Measurements from ENCODE around the gene MRAP.
"Not testable (repeated sequence)": the region's sequence is repeated elsewhere in the genome, so short reads cannot be mapped to it uniquely, and the experiment has no call there.

The MRAP gene

DNA sequence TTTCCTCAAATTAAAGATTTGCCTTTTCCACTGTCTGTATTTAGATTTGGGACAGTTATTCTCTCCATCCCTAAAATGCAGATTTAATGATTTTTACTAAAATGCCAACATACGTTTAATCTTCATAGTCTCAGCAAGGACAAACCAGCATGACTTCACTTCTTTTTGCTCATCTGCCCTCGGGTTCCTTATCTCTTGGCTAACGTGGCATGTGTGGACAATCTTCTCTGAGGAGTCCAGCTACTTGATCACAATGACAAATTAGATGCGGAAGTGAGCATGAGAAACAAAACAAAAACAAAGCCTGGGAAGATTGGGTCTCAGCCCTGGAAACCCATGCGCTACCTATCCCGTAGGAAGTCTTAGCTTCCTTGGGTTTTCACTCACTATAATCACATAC, 1.0 kb downstream of the MRAP start:
- DNase-seq, result no peak

DNA sequence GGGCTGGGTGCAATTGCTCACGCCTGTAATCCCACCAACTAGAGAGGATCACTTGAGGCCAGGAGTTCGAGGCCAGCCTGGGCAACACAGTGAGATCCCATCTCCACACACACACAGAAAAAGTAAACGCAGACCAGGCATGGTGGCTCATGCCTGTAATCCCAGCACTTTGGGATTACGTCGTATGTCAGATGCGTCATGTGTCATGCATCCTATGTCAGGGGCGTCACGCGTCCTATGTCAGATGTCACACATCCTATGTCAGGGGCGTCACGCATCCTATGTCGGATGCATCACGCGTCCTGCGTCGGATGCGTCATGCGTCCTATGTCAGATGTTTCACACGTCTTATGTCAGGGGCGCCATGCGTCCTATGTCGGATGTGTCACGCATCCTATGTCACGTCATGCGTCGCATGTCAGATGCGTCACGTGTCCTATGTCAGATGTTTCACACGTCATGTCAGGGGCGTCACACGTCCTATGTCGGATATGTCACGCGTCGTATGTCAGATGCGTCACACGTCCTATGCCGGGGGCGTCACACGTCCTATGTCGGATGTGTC, 1.5 kb downstream of the MRAP start:
- no peak for DNase-seq

DNA sequence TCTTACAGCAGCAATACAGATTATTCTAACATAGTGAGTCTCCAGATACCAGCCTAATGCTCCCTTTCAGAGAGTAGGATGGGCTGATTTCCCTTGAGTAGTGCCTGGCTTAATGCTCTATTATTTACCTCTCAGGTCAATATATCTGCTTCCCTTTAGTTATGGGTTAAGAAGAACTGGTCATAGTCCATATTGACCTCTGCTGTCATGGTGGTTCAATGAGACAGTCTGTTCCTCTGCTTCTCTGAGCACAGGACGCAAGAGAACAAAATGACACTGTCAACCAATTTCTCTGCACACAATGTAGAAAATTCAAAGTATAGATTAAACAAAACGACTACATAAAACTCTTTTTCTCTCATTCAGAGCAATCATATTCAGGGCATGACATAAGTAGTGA, 2.9 kb downstream of the MRAP start:
- no peak for DNase-seq

DNA sequence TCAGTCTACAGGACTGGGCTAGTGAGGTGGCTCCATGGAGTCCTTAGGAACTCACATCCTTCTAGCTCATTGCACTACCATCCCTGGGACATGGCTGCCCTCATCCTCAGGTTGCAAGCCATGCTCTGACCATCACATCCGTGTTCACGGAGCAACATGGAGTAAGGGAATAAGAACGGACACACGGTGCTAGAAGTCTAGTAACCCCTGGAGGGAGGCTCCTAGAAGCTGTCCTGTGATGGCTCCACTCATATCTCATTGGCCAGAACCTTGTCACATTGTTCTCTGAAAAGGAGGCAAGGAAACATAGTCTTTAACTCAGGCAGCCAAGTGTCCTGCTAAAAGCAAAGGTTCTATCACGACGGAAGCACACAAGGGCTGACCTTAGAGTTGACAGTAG, 3.9 kb downstream of the MRAP start:
- DNase-seq, result no peak

DNA sequence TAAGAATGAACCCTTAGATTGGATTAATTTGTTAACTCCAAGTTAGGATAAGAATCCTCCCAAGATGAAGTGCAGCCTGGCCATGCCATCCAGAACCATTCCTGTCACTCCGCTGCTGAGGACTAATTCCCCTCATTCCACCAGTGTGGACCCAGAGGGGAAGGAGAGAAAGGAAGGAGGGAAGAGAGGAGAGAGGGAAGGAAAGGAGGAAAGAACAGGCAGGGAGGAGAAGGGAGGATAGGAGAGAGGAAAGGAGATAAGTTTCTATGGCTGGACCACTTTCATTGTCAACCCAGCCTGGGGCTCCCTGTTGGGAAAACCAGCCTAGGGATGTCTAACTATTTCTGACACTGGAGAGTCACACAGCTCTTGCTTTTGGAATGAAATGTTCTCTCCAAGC, 4.7 kb downstream of the MRAP start:
- DNase-seq, result no peak

DNA sequence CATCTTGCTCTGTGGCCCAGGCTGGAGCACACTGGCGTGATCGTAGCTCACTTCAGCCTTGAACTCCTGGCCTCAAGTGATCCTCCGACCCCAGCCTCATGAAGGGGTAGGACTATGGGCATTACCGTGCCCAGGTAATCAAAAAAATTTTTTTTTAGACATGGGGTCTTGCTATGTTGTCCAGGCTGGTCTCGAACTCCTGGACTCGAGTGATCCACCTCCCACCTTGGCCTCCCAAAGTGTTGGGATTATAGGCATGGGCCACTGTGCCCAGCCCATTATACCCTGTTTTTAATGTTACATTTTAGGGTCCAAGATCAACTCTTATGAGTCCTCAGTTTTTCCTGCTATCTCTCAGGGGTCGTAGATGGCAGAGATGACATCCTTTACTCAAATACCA, 6.3 kb downstream of the MRAP start:
- DNase-seq, result no peak

DNA sequence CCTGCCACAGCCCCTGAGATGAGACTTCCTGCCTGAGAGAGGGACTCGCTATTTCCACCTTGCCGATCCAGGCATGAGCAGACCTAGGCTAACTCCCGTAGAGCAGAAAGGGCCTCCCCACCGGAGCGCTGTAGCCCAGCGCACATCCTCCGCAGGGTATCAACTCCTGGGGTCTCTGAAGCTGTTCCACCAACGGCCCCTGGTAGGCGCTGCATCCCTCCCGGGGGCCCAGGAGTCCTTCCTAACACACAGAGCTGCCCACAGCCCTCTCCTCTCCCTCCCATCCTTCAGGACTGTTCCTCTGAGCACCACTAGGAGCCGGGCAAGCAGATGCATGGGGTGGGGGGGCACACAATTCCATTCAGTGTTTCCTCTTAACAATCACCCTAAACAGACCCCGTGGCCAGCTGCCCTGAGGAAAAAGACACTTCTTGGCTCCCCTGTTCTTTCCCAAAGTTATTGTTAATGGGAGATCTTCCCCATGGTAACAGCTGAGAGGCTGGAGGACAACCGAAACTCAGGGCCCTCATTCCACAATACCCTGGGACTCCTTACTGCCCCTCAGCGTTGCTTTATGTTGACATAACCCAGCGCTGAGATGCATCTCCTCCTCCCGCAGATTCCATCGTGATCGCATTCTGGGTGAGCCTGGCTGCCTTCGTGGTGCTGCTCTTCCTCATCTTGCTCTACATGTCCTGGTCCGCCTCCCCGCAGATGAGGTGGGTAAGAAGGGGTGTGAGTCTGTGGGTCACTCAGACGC, 7.5 kb downstream of the MRAP start:
- DNase-seq, result peak in 54 of 56 donors; percentile 16 to 91 (median 74)

DNA sequence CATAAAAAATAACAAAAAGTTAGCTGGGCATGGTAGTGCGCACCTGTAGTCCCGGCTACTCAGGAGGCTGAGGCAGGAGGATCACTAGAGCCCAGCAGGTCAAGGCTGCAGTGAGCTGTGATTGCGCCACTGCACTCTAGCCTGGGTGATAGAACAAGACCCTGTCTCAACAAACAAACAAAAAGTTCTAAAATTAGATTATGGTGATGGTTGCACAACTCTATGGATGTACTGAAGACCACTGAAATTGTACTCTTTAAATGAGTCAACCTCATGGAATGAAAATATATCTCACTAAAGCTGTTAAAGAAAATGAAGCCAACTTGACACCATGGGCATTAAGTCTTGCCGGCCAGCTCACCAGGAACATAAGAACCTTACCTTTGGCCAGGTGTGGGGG, 9.1 kb downstream of the MRAP start:
- DNase-seq, result no peak

DNA sequence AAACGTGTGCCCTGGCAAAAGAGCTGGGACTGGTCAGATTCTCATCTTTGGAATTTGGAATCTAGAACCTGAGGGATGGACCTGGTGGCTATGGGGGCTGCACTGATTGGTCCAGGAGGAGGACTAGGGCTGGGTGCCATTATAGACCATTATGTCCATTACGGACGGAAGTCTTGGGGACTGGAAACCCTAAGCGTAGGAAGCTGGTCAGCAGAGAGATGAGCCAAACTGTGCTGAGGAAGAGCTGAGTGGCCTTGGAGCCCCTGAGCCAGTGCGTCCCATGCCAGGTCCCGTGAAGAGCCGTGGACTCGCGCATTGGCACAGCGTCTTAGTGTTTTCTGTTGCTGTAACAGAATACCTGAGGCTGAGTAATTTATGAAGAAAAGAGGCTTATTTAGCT, 10.0 kb downstream of the MRAP start:
- no peak for DNase-seq

DNA sequence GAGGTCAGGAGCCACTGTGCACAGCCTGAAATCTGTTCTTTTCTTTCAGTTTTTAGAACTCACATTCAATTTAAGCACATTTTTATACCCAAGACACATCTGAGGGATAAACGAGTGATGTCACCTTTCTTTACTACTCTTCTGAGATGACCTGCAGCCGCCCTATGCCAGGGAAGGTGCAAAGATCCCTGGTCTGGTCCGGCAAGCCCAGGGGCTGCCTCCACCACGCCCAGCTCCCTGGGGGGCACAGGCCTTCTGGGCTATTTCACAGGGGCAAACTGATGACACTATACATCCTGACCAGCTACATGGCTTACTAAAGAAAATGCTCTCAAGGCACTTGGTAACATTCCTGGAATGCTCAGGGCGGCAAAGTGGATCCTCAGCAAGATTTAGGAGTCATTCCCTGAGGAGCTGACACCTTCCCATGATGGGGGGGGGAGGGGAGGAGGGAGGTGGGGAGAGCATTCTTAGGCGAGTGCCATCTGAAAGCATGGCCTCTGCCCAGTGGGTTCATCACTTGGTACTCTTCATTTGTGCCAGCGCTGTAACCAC, 11.3 kb downstream of the MRAP start:
- DNase-seq, result no peak

DNA sequence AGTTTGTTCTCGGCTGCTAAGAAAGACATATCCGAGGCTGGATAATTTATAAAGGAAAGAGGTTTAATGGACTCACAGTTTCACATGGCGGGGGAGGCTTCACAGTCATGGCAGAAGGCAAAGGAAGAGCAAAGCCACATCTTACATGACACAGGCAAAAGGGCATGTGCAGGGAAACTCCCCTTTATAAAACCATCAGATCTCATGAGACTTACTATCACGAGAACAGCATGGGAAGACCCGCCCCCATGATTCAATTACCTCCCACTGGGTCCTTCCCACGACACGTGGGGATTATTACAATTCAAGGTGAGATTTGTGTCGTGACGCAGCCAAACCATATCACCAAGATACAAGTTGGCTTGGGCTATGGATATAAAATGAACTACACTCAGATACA, 12.3 kb downstream of the MRAP start:
- DNase-seq, result not testable (repeated sequence)

DNA sequence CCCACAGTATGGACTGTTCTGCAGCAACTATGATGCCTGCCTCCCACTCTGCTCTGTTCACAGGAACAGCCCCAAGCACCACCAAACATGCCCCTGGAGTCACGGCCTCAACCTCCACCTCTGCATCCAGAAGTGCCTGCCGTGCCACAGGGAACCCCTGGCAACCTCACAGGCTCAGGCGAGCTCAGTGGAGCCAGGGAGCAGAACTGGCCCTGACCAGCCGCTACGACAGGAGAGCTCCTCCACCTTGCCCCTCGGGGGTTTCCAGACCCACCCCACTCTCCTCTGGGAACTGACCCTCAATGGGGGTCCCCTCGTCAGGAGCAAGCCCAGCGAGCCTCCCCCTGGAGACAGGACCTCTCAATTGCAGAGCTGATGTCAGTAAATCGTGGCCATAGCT, 13.0 kb downstream of the MRAP start:
- DNase-seq, result no peak

DNA sequence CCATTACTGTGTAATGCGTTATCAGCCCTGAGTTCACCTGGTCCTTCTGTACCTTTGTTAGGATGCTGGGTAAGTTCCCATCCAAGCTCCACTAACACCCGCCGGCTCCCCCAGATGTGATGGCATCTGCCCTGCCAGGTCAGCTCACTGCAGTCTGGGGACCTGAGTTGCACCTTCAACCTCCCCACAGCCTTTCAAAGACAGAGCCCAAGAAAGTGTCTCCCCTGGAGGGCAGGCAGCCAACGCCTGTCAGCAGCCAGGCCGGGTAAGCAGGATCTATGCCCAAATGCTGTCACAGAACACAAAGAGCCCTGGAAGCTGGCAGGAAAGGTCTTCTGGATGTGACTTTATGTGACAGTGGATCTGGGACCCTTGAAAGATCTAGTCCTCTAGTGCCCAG, 13.7 kb downstream of the MRAP start:
- peak in 1 of 56 donors; percentile 14 for DNase-seq

DNA sequence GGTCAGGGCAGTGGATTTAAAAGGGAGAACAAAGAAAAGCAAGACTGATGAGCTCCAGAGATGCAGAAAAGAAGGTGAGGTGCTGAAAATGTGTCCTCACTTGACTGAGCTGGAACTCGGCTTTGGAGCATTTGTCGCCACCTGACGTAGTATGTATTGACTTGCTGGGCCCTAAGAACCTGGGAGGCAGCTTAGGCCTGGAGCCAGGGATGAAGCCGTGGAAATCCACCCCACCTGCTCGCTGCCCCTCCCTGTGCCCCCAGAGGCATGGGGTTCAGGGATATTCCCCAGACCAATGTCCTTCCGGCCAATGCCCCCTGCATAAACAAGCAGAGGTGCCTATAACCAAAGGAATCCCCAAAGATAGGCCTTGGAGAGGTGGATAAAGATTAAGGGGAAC, 14.3 kb downstream of the MRAP start:
- no peak for DNase-seq

DNA sequence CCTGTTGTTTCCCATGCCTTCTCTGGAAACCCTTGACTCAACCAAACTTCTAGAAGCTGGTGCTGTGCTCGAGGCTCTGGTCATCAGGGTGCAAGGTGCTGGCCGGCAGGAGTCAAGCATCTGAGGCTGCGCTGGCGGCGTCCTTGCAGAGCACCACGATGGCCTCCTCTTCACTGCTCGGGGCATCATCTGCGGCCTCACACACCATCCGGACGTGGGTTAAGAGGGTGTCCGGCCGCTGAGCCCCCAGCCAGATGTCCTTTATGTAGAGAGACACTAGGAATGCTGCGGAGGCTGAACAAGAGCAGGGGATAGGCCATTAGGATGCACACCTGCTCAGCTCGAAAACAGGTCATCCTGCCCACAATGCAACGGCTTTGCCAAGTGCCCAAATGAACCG, 16.2 kb downstream of the MRAP start:
- no peak for DNase-seq

DNA sequence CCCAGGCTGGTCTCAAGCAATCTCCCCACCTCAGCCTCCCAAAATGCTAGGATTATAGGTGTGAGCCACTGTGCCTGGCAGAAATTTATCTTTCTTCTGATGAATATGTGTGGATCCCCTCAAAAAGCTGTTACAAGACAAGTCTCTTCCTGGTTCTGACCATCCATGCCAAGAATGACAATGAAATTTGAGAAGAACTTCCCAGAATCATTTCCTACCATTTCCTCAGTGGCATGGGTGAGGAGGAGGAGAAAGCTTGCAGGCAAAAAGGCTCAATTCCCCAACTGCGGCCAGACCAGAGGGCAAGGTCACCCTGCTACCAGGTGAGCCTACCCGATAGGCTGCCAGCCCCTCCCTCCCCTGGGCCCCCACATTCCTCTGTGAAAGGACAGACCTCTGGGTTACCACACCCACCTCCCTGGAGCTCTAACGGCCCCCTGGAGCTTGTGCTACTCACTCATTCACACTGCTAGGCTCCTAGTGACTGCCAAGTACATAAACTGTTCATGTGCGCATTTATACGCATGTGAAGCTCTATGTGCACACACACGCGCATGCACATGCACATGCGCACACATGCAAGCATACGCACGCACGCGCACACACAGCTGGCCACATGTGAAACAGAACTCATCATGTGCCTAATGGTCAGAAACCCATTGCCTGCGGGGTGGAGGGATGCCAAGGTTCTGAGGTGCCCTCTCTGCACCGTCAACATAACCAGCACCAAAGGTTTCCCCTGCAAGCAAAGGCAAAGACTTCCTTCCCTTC, 17.0 kb downstream of the MRAP start:
- DNase-seq, result no peak

DNA sequence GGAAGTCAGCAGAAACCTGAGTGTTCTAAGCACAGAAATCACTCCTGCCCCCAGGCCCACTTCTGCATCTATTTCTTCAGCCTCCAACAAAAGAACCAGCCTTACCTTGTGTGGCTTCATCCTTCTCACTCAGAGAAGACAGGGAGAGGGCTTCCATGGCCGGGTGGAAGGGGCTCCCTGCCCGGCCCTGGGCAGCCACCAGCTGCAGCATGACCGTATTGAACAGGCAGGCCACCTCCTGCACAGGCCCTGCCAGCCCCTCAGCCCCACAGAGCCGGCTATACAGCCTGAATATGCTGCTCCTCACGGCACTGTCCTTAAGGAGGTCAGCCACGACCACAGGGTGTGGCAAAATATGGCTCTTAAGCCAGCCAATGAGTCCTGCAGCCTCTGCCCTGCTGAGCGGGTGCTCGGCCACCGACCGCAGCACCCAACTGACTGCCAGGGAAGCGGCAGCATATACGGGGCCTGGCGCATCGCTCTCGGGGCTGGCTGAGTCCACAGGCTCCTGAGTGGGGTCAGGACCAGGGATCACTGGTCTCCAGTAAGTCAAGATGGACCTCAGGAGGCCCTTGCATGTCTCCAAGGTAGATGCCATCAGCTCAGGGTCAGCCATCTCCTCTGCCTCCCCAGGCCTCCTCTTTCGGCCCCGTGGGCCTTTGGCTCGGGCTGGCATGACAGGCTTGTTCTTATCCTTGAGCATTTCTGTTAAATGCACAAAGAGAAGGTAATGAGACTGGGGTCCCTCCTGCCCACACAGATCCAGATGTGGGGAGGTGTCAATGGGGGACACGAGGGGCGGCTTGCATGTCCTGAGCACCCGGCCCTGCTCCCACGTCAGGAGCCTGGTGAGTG, 17.9 kb downstream of the MRAP start:
- no peak for DNase-seq

DNA sequence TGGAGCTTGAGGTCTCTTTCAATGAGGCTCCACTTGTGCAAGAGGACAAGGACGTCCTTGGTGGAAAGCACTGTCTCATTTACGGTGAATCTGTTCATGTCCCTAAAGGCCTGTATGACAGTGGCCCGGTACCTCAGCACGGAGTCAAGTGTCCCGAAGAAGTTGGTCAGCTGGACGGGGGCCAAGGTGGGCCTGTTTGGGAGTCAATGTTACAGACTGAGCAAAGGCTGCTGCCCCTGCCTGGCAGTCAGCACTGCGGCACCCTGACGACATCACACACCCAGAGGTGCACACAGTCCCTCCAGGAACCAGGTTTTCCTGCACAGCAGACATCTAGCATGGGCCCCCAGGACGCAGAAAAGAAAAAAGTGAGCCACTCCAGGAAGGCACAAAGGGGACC, 19.1 kb downstream of the MRAP start:
- no peak for DNase-seq

DNA sequence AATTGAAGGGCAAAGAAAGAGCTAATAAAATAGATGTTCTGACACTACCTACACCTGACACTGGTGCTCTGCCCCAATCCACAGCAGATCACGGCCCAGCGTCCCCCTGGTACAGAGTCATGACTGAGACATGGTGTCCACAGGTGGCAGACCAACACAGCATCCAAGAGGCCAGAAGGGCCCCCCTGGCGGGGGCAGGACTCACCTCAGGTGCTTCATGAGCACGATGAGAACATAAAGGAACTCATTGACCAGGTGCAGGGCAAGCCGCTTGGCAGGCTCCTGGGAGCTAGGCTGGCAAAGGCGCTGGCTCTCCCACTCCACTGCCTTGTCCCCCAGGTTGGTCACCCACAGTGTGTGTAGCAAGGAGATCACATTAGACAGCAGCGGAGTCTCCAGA, 20.4 kb downstream of the MRAP start:
- no peak for DNase-seq

DNA sequence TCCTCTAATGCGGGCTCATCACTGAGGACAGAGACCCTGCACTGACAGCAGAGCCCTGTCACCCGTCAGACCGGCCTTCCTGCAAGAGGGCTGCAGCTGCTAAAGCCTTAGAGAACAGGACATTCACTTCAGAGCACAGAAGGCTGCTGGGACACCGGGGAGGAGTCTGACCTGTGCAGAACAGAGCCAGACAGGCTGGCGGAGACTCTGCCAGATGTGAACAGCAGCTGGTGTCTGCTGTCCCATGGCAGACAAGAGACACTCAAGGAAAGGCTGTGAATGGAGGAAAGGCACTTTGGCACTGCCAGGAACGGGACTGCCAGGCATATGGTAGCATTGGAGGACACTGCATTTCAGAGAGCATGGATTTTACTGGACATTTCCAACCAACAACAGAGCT, 21.4 kb downstream of the MRAP start:
- DNase-seq, result peak in 3 of 56 donors; percentile 14 to 28 (median 26)

DNA sequence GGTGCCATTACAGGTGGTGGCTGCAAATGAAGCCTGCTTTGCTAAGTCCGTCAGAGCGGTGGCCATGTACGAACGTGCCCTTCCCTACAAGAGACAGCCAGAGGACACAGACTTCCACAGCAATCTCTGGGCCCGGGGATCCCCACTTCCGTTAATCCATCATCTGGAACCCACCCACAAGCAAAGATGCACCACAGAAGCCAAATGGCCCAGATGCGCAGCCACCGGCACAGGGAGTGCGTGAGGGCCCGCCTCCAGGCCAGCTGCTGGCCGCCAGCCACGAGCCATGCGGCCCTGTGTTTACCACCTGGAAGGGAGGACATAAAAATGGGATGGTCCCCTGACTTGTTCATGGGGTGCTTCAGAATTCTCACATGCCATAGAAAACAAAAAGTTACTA, 22.1 kb downstream of the MRAP start:
- DNase-seq, result no peak

DNA sequence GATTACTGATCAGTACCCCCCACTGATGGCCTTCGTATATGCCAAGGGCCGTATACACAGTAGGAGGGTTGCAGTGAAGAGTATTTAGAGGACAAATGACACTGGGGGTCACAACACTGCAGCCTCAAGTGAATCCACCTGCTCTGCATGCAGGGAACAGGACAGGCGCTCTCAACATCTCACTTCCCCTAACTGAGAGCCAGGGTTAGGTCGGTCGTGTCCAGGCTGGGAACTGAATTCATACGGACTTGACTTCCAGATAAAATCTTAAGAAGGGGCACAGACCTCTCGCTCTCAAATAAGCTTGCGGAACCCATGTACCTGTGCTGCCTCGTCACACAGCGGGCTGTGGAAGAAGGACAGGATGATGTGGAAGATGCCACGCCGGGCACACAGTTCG, 22.8 kb downstream of the MRAP start:
- no peak for DNase-seq
